Myocyte (in vitro differentiated cells): ENCODE data around the gene WDFY2. TPM values are rescaled to one million over a fixed set of nuclear protein-coding genes. Genes with fewer than 3 reads are reported as not detected.

Experiments used
- DNase-seq: peaks from one replicate; pipeline ENCODE4 v3.0.0-alpha.2; 2012; ENCODE audit warnings: low read depth
- total RNA-seq: library from RNA; depleted of rRNA; stranded (reverse); fragments of >200 nt; gene quantifications from 2 replicates; pipeline ENCODE4 v1.2.3, GENCODE V29; 2014

WDFY2 gene
- total RNA-seq, 1 donor from 2014 or later, result 6.1 TPM

- DNase-seq, result no peak
Observed at GRCh38 chr13:51733374-51734298, 149.4 kb downstream of the WDFY2 start.

- peak; percentile 50 for DNase-seq
Observed at GRCh38 chr13:51734786-51735185, 150.5 kb downstream of the WDFY2 start.

GRCh38 chr13:51737609-51738008 lies 153.3 kb downstream of the WDFY2 start:
- peak; percentile 62 for DNase-seq

- no peak for DNase-seq
Observed at GRCh38 chr13:51738226-51738905, 154.1 kb downstream of the WDFY2 start.

- no peak for DNase-seq
Observed at GRCh38 chr13:51739027-51739764, 154.9 kb downstream of the WDFY2 start.

- DNase-seq, result no peak
Observed at GRCh38 chr13:51740698-51741097, 156.4 kb downstream of the WDFY2 start.

GRCh38 chr13:51742031-51742430 lies 157.8 kb downstream of the WDFY2 start:
- no peak for DNase-seq

- no peak for DNase-seq
Observed at GRCh38 chr13:51742611-51743010, 158.3 kb downstream of the WDFY2 start.

- DNase-seq, result no peak
Observed at GRCh38 chr13:51745243-51745642, 161.0 kb downstream of the WDFY2 start.

- DNase-seq, result no peak
Observed at GRCh38 chr13:51746802-51747201, 162.5 kb downstream of the WDFY2 start.

GRCh38 chr13:51747438-51748434 lies 163.5 kb downstream of the WDFY2 start:
- no peak for DNase-seq

GRCh38 chr13:51756651-51757050 lies 172.4 kb downstream of the WDFY2 start:
- DNase-seq, result no peak

GRCh38 chr13:51758691-51759090 lies 174.4 kb downstream of the WDFY2 start:
- no peak for DNase-seq

- DNase-seq, result no peak
Observed at GRCh38 chr13:51759240-51759639, 175.0 kb downstream of the WDFY2 start.

GRCh38 chr13:51760592-51760991 lies 176.3 kb downstream of the WDFY2 start:
- DNase-seq, result peak; percentile 59

GRCh38 chr13:51761643-51762350 lies 177.5 kb downstream of the WDFY2 start:
- DNase-seq, result no peak

- no peak for DNase-seq
Observed at GRCh38 chr13:51763486-51763885, 179.2 kb downstream of the WDFY2 start.

GRCh38 chr13:51764184-51765141 lies 180.2 kb downstream of the WDFY2 start:
- peak; percentile 97 for DNase-seq

GRCh38 chr13:51765142-51765515 lies 180.9 kb downstream of the WDFY2 start:
- DNase-seq, result no peak
